ENCODE data around the gene IRX5. TPM values are rescaled to one million over a fixed set of nuclear protein-coding genes. Genes with fewer than 3 reads are reported as not detected.

Gene IRX5
- total and polyA plus RNA-seq, 8 donors = 0.75 to 15.2 (median 3.5) TPM; not detected in 1

- 11 to 23% (median 19%) methylated on average over 38 to 48 of the region's 48 CpGs for WGBS, 5 donors
- Histone ChIP-seq H3K9me3 (no peaks in the 10 kb centered on the region), H3K27me3 (peaks cover 25 to 100% (median 68%) of the 10 kb centered on the region in 3 donors), H3K4me1 (peaks cover 22 to 78% (median 62%) of the 10 kb centered on the region in 4 donors), H3K36me3 (no peaks in the 10 kb centered on the region), H3K4me3 (peak overlapping the region; percentile 61 to 73 (median 70)), H3K27ac (peak overlapping the region in 4 of 5 donors; percentile 78 to 98 (median 94))
- intact Hi-C loops (cut with DNase I; ENCODE audit: low total_unique reads) = loop anchor here (10.0 kb wide), 1 partner anchor 647 kb away; the partner anchor contains the start of gene IRX3
- DNase-seq = peak in 1 of 2 donors; percentile 28
- TF ChIP-seq EP300 (IDR thresholded peaks at IDR 0.05) (no peak), POLR2AphosphoS5 (IDR thresholded peaks at IDR 0.05) (no peak), CTCF (IDR thresholded peaks at IDR 0.05) (no peak), POLR2A (IDR thresholded peaks at IDR 0.05) (no peak)
Measured at GRCh38 chr16:54932021-54932660, 1.5 kb downstream of the IRX5 start.

GRCh38 chr16:54932737-54933254 lies 2.1 kb downstream of the IRX5 start:
- H3K9me3 ChIP-seq = no peaks in the 10 kb centered on the region
- H3K27ac ChIP-seq = peak overlapping the region in 3 of 5 donors; percentile 90 to 98 (median 97)
- intact Hi-C loops (cut with DNase I; ENCODE audit: low total_unique reads) = loop anchor here (10.0 kb wide), 1 partner anchor 648 kb away; the partner anchor contains the start of gene IRX3
- peaks cover 27 to 100% (median 73%) of the 10 kb centered on the region in 3 donors for H3K27me3 ChIP-seq
- peak overlapping the region; percentile 61 to 73 (median 70) for H3K4me3 ChIP-seq
- WGBS, 5 donors = 12 to 50% (median 26%) methylated on average over 41 to 52 of the region's 52 CpGs
- peak in 1 of 2 donors; percentile 16 for DNase-seq
- H3K36me3 ChIP-seq = no peaks in the 10 kb centered on the region
- TF ChIP-seq POLR2A (IDR thresholded peaks at IDR 0.05) (no peak), POLR2AphosphoS5 (IDR thresholded peaks at IDR 0.05) (no peak), EP300 (IDR thresholded peaks at IDR 0.05) (no peak), CTCF (IDR thresholded peaks at IDR 0.05) (no peak)
- H3K4me1 ChIP-seq = peaks cover 28 to 79% (median 64%) of the 10 kb centered on the region in 4 donors

- TF ChIP-seq EP300 (IDR thresholded peaks at IDR 0.05) (no peak), POLR2AphosphoS5 (IDR thresholded peaks at IDR 0.05) (no peak), POLR2A (IDR thresholded peaks at IDR 0.05) (no peak)
- Histone ChIP-seq H3K4me1 (peaks cover 30 to 79% (median 66%) of the 10 kb centered on the region in 4 donors), H3K9me3 (no peaks in the 10 kb centered on the region), H3K27me3 (peaks cover 28 to 100% (median 77%) of the 10 kb centered on the region in 3 donors), H3K4me3 (peak overlapping the region in 3 of 4 donors; percentile 61 to 73 (median 72)), H3K27ac (peak overlapping the region in 3 of 5 donors; percentile 71 to 98 (median 90)), H3K36me3 (no peaks in the 10 kb centered on the region)
- intact Hi-C loops (cut with DNase I; ENCODE audit: low total_unique reads) = loop anchor here (10.0 kb wide), 1 partner anchor 649 kb away; the partner anchor contains the start of gene IRX3
- peak in 1 of 2 donors; percentile 26 for DNase-seq
- WGBS, 5 donors = 17 to 63% (median 42%) methylated on average over 45 to 68 of the region's 68 CpGs
Measured at GRCh38 chr16:54933281-54934011, 2.8 kb downstream of the IRX5 start.

GRCh38 chr16:54934481-54935265 lies 4.0 kb downstream of the IRX5 start:
- TF ChIP-seq EP300 (IDR thresholded peaks at IDR 0.05) (no peak), POLR2AphosphoS5 (IDR thresholded peaks at IDR 0.05) (no peak), CTCF (IDR thresholded peaks at IDR 0.05) (no peak), POLR2A (IDR thresholded peaks at IDR 0.05) (no peak)
- peak in 1 of 2 donors; percentile 56 for DNase-seq
- peak overlapping the region in 2 of 4 donors; percentile 18 to 73 for H3K4me3 ChIP-seq
- peaks cover 25 to 75% (median 60%) of the 10 kb centered on the region in 4 donors for H3K4me1 ChIP-seq
- WGBS, 5 donors = 30 to 56% (median 41%) methylated on average over 27 to 30 of the region's 30 CpGs
- peaks cover 39 to 100% (median 83%) of the 10 kb centered on the region in 3 donors for H3K27me3 ChIP-seq
- intact Hi-C loops (cut with DNase I; ENCODE audit: low total_unique reads) = loop anchor here (10.0 kb wide), 1 partner anchor 650 kb away; the partner anchor contains the start of gene IRX3
- H3K27ac ChIP-seq = peak overlapping the region in 2 of 5 donors; percentile 54 to 90
- no peaks in the 10 kb centered on the region for H3K36me3 ChIP-seq
- H3K9me3 ChIP-seq = no peaks in the 10 kb centered on the region

Data from stomach (tissue), 9 donors.